ENCODE measurements around the gene SPRR2B. TPM values are rescaled to one million over a fixed set of nuclear protein-coding genes. Genes with fewer than 3 reads are reported as not detected.
"Not testable (repeated sequence)": the region's sequence is repeated elsewhere in the genome, so short reads cannot be mapped to it uniquely, and the experiment has no call there.

Gene SPRR2B
- total and polyA plus RNA-seq, 8 donors, result not detected

GRCh38 chr1:153057375-153057774 lies 14.0 kb downstream of the SPRR2B start, which contains the start of gene SPRR2A:
Gene SPRR2A (minus strand): TSS chr1:153057512. CDS start chr1:153056735, 777 bp downstream.
- no peak for TF ChIP-seq CTCF (IDR thresholded peaks at IDR 0.05)
- H3K4me3 ChIP-seq, result no peak within 1 kb of the TSS

GRCh38 chr1:153056111-153056510 lies 15.3 kb downstream of the SPRR2B start:
- intact Hi-C loops (cut with DNase I); H3K9me3 ChIP-seq; ATAC-seq; H3K27ac ChIP-seq; H3K27me3 ChIP-seq; DNase-seq; H3K4me3 ChIP-seq; H3K4me1 ChIP-seq; H3K36me3 ChIP-seq: not testable (repeated sequence)

More at GRCh38 chr1:153057375-153057774, 14.0 kb downstream of the SPRR2B start, which contains the start of gene SPRR2A:
- Histone ChIP-seq H3K4me1 (no peaks in the 10 kb centered on the region), H3K9me3 (no peaks in the 10 kb centered on the region), H3K27me3 (peaks cover 0 to 6% of the 10 kb centered on the region in 2 donors), H3K36me3 (no peaks in the 10 kb centered on the region), H3K27ac (no peak within 1 kb of the TSS)
- ATAC-seq (no peak), DNase-seq (no peak)
- intact Hi-C loops (cut with DNase I), result no loop called here

- no peak for TF ChIP-seq CTCF (IDR thresholded peaks at IDR 0.05)
- no peak overlapping the region for H3K27ac ChIP-seq
- intact Hi-C loops (cut with DNase I), result no loop called here
- no peaks in the 10 kb centered on the region for H3K9me3 ChIP-seq
- H3K27me3 ChIP-seq, result peaks cover 0 to 7% of the 10 kb centered on the region in 2 donors
- no peak for DNase-seq
- ATAC-seq, result no peak
- no peaks in the 10 kb centered on the region for H3K36me3 ChIP-seq
- no peaks in the 10 kb centered on the region for H3K4me1 ChIP-seq
- H3K4me3 ChIP-seq, result no peak overlapping the region
These were observed 22.2 kb downstream of the SPRR2B start for GRCh38 chr1:153049211-153049610.

DNA sequence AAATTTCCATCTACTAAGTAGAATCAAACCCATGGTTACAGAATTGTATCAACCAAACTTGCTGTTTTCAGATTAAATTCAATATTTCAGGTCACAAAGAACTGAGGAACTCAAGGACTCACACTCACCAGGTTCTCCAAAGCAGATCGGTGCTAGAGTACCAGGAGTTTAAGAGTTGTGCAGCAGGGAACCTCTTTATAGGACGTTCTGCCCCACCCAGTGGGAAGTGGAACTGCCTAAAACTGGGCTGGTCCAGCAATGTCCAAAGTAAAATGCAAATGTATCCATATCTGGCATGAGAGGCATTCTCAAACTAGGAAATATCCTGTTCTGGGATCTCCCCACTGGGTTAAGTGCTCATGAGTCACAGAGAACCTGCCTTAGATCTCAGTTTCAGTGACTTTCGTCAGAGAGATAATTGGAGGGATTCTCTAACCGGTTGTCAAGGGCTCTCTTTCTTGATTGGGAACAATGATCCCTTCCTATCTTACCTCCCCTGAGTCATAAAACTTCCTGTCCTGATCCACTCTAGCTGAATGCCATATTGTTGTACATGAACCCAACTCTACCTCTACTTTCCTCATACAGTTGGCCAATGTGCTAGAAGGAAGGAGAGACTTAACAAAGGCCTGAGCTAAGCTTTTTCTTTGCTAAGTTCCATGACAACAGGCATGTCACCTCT lies 30.3 kb downstream of the SPRR2B start, which contains the start of gene SPRR2D:
Gene SPRR2D, minus strand, starts transcription at position 171 of the 682 bp plus-strand sequence. CDS start 774 bp downstream, outside the sequence.
- no peak for DNase-seq
- H3K27ac ChIP-seq, result no peak within 1 kb of the TSS
- no peaks in the 10 kb centered on the region for H3K9me3 ChIP-seq
- peaks cover 0 to 6% of the 10 kb centered on the region in 2 donors for H3K27me3 ChIP-seq
- no peak for TF ChIP-seq CTCF (IDR thresholded peaks at IDR 0.05)
- intact Hi-C loops (cut with DNase I), result no loop called here
- no peaks in the 10 kb centered on the region for H3K36me3 ChIP-seq
- H3K4me3 ChIP-seq, result no peak within 1 kb of the TSS
- no peak for ATAC-seq
- H3K4me1 ChIP-seq, result no peaks in the 10 kb centered on the region

- no peak for DNase-seq
- no peak for TF ChIP-seq CTCF (IDR thresholded peaks at IDR 0.05)
These were observed 36.2 kb downstream of the SPRR2B start for GRCh38 chr1:153035211-153035610.

More at GRCh38 chr1:153035211-153035610, 36.2 kb downstream of the SPRR2B start:
- Histone ChIP-seq H3K4me1 (no peaks in the 10 kb centered on the region), H3K27me3 (no peaks in the 10 kb centered on the region), H3K36me3 (no peaks in the 10 kb centered on the region), H3K27ac (no peak overlapping the region), H3K9me3 (no peaks in the 10 kb centered on the region), H3K4me3 (no peak overlapping the region)
- no peak for ATAC-seq
- intact Hi-C loops (cut with DNase I), result no loop called here
